ENCODE results near the gene ZSCAN12. TPM values are rescaled to one million over a fixed set of nuclear protein-coding genes. Genes with fewer than 3 reads are reported as not detected.

Gene ZSCAN12
- total RNA-seq, 1 donor from 2014 or later, result 12.8 TPM

GRCh38 chr6:28425944-28426541 lies 26.5 kb upstream of the ZSCAN12 start:
- Mint-ChIP-seq H3K4me3 (no peak overlapping the region), H3K27me3 (peaks cover 17% of the 10 kb centered on the region), H3K9me3 (no peaks in the 10 kb centered on the region), H3K4me1 (no peaks in the 10 kb centered on the region), H3K27ac (no peak overlapping the region), H3K36me3 (ENCODE audit: low read depth) (no peaks in the 10 kb centered on the region)
- no peak for DNase-seq
- ChIA-PET POLR2A (no interaction called here), CTCF (no interaction called here)
- intact Hi-C loops (cut with micrococcal nuclease), result no loop called here
- TF ChIP-seq CTCF (IDR thresholded peaks at IDR 0.05), result no peak
- no peak for ATAC-seq (ENCODE audit: low read depth)

GRCh38 chr6:28424163-28424562 lies 24.6 kb upstream of the ZSCAN12 start:
- Mint-ChIP-seq H3K27ac (no peak overlapping the region), H3K9me3 (no peaks in the 10 kb centered on the region), H3K4me3 (no peak overlapping the region), H3K27me3 (peaks cover 17% of the 10 kb centered on the region), H3K4me1 (no peaks in the 10 kb centered on the region), H3K36me3 (ENCODE audit: low read depth) (no peaks in the 10 kb centered on the region)
- intact Hi-C loops (cut with micrococcal nuclease), result no loop called here
- ATAC-seq (ENCODE audit: low read depth), result no peak
- TF ChIP-seq CTCF (IDR thresholded peaks at IDR 0.05), result no peak
- ChIA-PET CTCF (no interaction called here), POLR2A (no interaction called here)
- no peak for DNase-seq

GRCh38 chr6:28423546-28423945 lies 24.0 kb upstream of the ZSCAN12 start:
- TF ChIP-seq CTCF (IDR thresholded peaks at IDR 0.05), result no peak
- Mint-ChIP-seq H3K9me3 (no peaks in the 10 kb centered on the region), H3K4me3 (no peak overlapping the region), H3K27me3 (peaks cover 17% of the 10 kb centered on the region), H3K27ac (no peak overlapping the region), H3K4me1 (no peaks in the 10 kb centered on the region), H3K36me3 (ENCODE audit: low read depth) (no peaks in the 10 kb centered on the region)
- ATAC-seq (ENCODE audit: low read depth), result no peak
- ChIA-PET POLR2A (no interaction called here), CTCF (no interaction called here)
- intact Hi-C loops (cut with micrococcal nuclease), result no loop called here
- no peak for DNase-seq

- POLR2A ChIA-PET, result no interaction called here
- H3K9me3 Mint-ChIP-seq, result peaks cover 3% of the 10 kb centered on the region
- no peak overlapping the region for H3K4me3 Mint-ChIP-seq
- H3K36me3 Mint-ChIP-seq (ENCODE audit: low read depth), result no peaks in the 10 kb centered on the region
- intact Hi-C loops (cut with micrococcal nuclease), result no loop called here
- no peaks in the 10 kb centered on the region for H3K4me1 Mint-ChIP-seq
- no peak for TF ChIP-seq CTCF (IDR thresholded peaks at IDR 0.05)
- ATAC-seq (ENCODE audit: low read depth) (no peak), DNase-seq (no peak)
- H3K27ac Mint-ChIP-seq, result no peak overlapping the region
- H3K27me3 Mint-ChIP-seq, result peaks cover 21% of the 10 kb centered on the region
- CTCF ChIA-PET, result no interaction called here
These were observed 14.1 kb upstream of the ZSCAN12 start for GRCh38 chr6:28413681-28414080.

- no peaks in the 10 kb centered on the region for H3K4me1 Mint-ChIP-seq
- H3K9me3 Mint-ChIP-seq, result peaks cover 3% of the 10 kb centered on the region
- DNase-seq (no peak), ATAC-seq (ENCODE audit: low read depth) (no peak)
- ChIA-PET CTCF (no interaction called here), POLR2A (no interaction called here)
- no peak overlapping the region for H3K4me3 Mint-ChIP-seq
- TF ChIP-seq CTCF (IDR thresholded peaks at IDR 0.05), result no peak
- intact Hi-C loops (cut with micrococcal nuclease), result no loop called here
- H3K36me3 Mint-ChIP-seq (ENCODE audit: low read depth), result no peaks in the 10 kb centered on the region
- no peak overlapping the region for H3K27ac Mint-ChIP-seq
- peaks cover 27% of the 10 kb centered on the region for H3K27me3 Mint-ChIP-seq
These were observed 11.2 kb upstream of the ZSCAN12 start for GRCh38 chr6:28410767-28411166.
